HCT116 (cell line): Measurements from ENCODE around the gene UBE2E3. TPM values are rescaled to one million over a fixed set of nuclear protein-coding genes. Genes with fewer than 3 reads are reported as not detected.

Experiments
- ATAC-seq: fragments of 200-7000 bp; cut with Tn5 transposase; 2 replicates; pipeline ENCODE4 v1.9.1; 2020; ENCODE audit warnings: mild to moderate bottlenecking, moderate library complexity
- BruUV-seq: library from RNA; stranded (reverse); fragments of 400-500 nt; replicated peaks from 2 replicates; lab custom pipeline; 2021; lab: Mats Ljungman, UMichigan
- CTCF ChIA-PET: fragments of 300-600 bp; sonication (Branson Sonifier 250); formaldehyde crosslinking; loops from one replicate; lab custom pipeline; 2021; ENCODE audit warnings: antibody characterized with exemption; lab: Charles Lee
- POLR2A ChIA-PET: fragments of 300-600, 350-600 bp; sonication (Branson Sonifier 250); formaldehyde crosslinking; loops from one replicate; lab custom pipeline; 2021; ENCODE audit warnings: antibody characterized with exemption; lab: Charles Lee
- RAD21 ChIA-PET, 2 experiments: fragments of 300-600 bp; sonication (Branson Sonifier 250); formaldehyde crosslinking; loops; one replicate each; lab custom pipeline; 2023; ENCODE audit warnings: low total read pairs in 2 of 2; ENCODE audit not compliant: uncharacterized antibody in 2 of 2, unreplicated experiment in 2 of 2, low non-redundant PET in 1 of 2; lab: Charles Lee
- DNase-seq: peaks from one replicate; pipeline ENCODE4 v3.0.0-alpha.2; 2010; ENCODE audit warnings: low read depth, low spot score
- H2AFZ ChIP-seq: fragments of 200-600 bp; shearing (Covaris generic), sonication (generic); 2 replicates; pipeline ENCODE4 v1.6.1; 2017; ENCODE audit warnings: low read depth, mixed run types, mixed read lengths, antibody characterized with exemption, low read length; ENCODE audit not compliant: poor library complexity, severe bottlenecking
- H3K27ac ChIP-seq: 2 replicates; pipeline ENCODE4 v1.5.1; 2012; ENCODE audit warnings: low read depth, low read length
- H3K27me3 ChIP-seq: fragments of 200-600 bp; sonication (generic); 2 replicates; pipeline ENCODE4 v1.6.1; 2016; ENCODE audit warnings: mixed run types, low read length, mixed read lengths; ENCODE audit not compliant: insufficient read depth
- H3K36me3 ChIP-seq, 2 experiments: fragments of 200-500 bp in 1 of 2; fragments of 200-600 bp in 1 of 2; sonication (Bioruptor generic) in 1 of 2; sonication (generic) in 1 of 2; 2 replicates each; pipeline versions ENCODE4 v1.5.1 to v1.6.1; 2014 to 2016; ENCODE audit warnings: low read length in 2 of 2, inconsistent platforms in 1 of 2, mixed read lengths in 1 of 2, mixed run types in 1 of 2; ENCODE audit not compliant: insufficient read depth in 2 of 2, control insufficient read depth in 1 of 2
- H3K4me1 ChIP-seq, 2 experiments: fragments of 200-600 bp in 1 of 2; sonication (generic) in 1 of 2; 2 replicates each; pipeline versions ENCODE4 v1.5.1 to v1.6.1; 2012 to 2017; ENCODE audit warnings: low read length in 2 of 2, inconsistent platforms in 1 of 2, mild to moderate bottlenecking in 1 of 2, mixed read lengths in 1 of 2, mixed run types in 1 of 2, moderate library complexity in 1 of 2; ENCODE audit not compliant: insufficient read depth in 2 of 2, control insufficient read depth in 1 of 2
- H3K4me2 ChIP-seq: fragments of 200-600 bp; sonication (generic); 2 replicates; pipeline ENCODE4 v1.6.1; 2017; ENCODE audit warnings: mixed run types, low read length, mixed read lengths
- H3K4me3 ChIP-seq, 2 experiments: fragments of 200-600 bp in 1 of 2; sonication (generic) in 1 of 2; replicated peaks in 1 of 2; 2 replicates each; pipeline ENCODE4 v1.5.1; 2011 to 2016; ENCODE audit warnings: low read length in 2 of 2, control low read depth in 1 of 2, low read depth in 1 of 2, mild to moderate bottlenecking in 1 of 2, mixed read lengths in 1 of 2, mixed run types in 1 of 2
- H3K79me2 ChIP-seq: fragments of 200-600 bp; sonication (generic); 2 replicates; pipeline ENCODE4 v1.6.1; 2017; ENCODE audit warnings: mild to moderate bottlenecking, mixed run types, low read length, moderate library complexity, mixed read lengths; ENCODE audit not compliant: insufficient read depth
- H3K9ac ChIP-seq: fragments of 200-600 bp; sonication (generic); 2 replicates; pipeline ENCODE4 v1.6.1; 2016; ENCODE audit warnings: low read length, mixed read lengths
- H3K9me2 ChIP-seq: fragments of 200-600 bp; sonication (generic), shearing (Covaris generic); 2 replicates; pipeline ENCODE4 v1.6.1; 2017; ENCODE audit warnings: mixed run types, mild to moderate bottlenecking, moderate library complexity; ENCODE audit not compliant: insufficient read depth
- H3K9me3 ChIP-seq, 2 experiments: fragments of 200-500 bp in 1 of 2; fragments of 200-600 bp in 1 of 2; sonication (Bioruptor generic) in 1 of 2; sonication (generic) in 1 of 2; 2 replicates each; pipeline ENCODE4 v1.6.1; 2014 to 2017; ENCODE audit warnings: low read length in 2 of 2, mixed read lengths in 2 of 2, inconsistent platforms in 1 of 2, low read depth in 1 of 2, mild to moderate bottlenecking in 1 of 2, mixed run types in 1 of 2, moderate library complexity in 1 of 2; ENCODE audit not compliant: control insufficient read depth in 1 of 2, insufficient read depth in 1 of 2
- H4K20me1 ChIP-seq: fragments of 200-600 bp; sonication (generic), shearing (Covaris generic); 2 replicates; pipeline ENCODE4 v1.6.1; 2017; ENCODE audit warnings: mixed run types, mild to moderate bottlenecking, moderate library complexity; ENCODE audit not compliant: insufficient read depth
- ATF3 ChIP-seq: IDR thresholded peaks from 2 replicates; pipeline ENCODE4 v1.6.1; 2012
- CBX3 ChIP-seq: IDR thresholded peaks from 2 replicates; pipeline ENCODE4 v1.6.1; 2012; ENCODE audit warnings: low read depth
- CTCF ChIP-seq, 3 experiments: fragments of 200-600 bp in 1 of 3; sonication (generic) in 1 of 3; IDR thresholded peaks in 2 of 3; conservative IDR thresholded peaks in 1 of 3; 2 replicates each; pipeline ENCODE4 v1.5.1; 2012 to 2017; ENCODE audit warnings: low read depth in 2 of 3, low read length in 2 of 3, antibody characterized with exemption in 1 of 3, borderline replicate concordance in 1 of 3, control low read depth in 1 of 3, mild to moderate bottlenecking in 1 of 3, mixed read lengths in 1 of 3, mixed run types in 1 of 3, moderate library complexity in 1 of 3; ENCODE audit not compliant: insufficient read depth in 1 of 3
- EGR1 ChIP-seq: IDR thresholded peaks from 2 replicates; pipeline ENCODE4 v1.6.1; 2012; ENCODE audit warnings: low read depth
- FOSL1 ChIP-seq: IDR thresholded peaks from 2 replicates; pipeline ENCODE4 v1.6.1; 2012; ENCODE audit warnings: low read depth
- POLR2A ChIP-seq: IDR thresholded peaks from 2 replicates; pipeline ENCODE4 v1.7.0; 2011; ENCODE audit warnings: borderline replicate concordance; ENCODE audit not compliant: insufficient read depth, insufficient read length; ENCODE audit errors: extremely low read depth
- RAD21 ChIP-seq: IDR thresholded peaks from 2 replicates; pipeline ENCODE4 v1.6.1; 2012; ENCODE audit warnings: low read depth, mild to moderate bottlenecking
- SP1 ChIP-seq: IDR thresholded peaks from 2 replicates; pipeline ENCODE4 v1.6.1; 2012; ENCODE audit warnings: low read depth
- TCF7L2 ChIP-seq: IDR thresholded peaks from 2 replicates; pipeline ENCODE4 v1.7.0; 2011; ENCODE audit warnings: borderline replicate concordance, inconsistent platforms; ENCODE audit not compliant: insufficient read depth, insufficient read length; ENCODE audit errors: extremely low read depth
- YY1 ChIP-seq: IDR thresholded peaks from 2 replicates; pipeline ENCODE4 v1.6.1; 2011; ENCODE audit warnings: low read length, low read depth, moderate library complexity, mild to moderate bottlenecking; ENCODE audit not compliant: insufficient replicate concordance; ENCODE audit errors: extremely low read depth
- intact Hi-C: fragments of 100-400 bp; cut with micrococcal nuclease; formaldehyde crosslinking; loops from 2 replicates; pipeline ENCODE4 v1.10.0; 2022
- total RNA-seq: library from RNA; stranded (reverse); gene quantifications from one replicate; pipeline ENCODE4 v1.2.1, GENCODE V29; 2021; ENCODE audit not compliant: unreplicated experiment

Gene UBE2E3
- total RNA-seq, 1 experiment from 2014 or later = 64.2 TPM

- TF ChIP-seq YY1 (no peak), CBX3 (no peak), TCF7L2 (no peak), EGR1 (no peak), POLR2A (no peak), ATF3 (no peak)
Measured at GRCh38 chr2:181054843-181055242, 74.4 kb downstream of the UBE2E3 start (continued).

- no peaks in the 10 kb centered on the region for H3K9me3 ChIP-seq
- no peak overlapping the region for H3K27ac ChIP-seq
- no peak overlapping the region for H2AFZ ChIP-seq
- H3K4me1 ChIP-seq = no peaks in the 10 kb centered on the region
- no peak overlapping the region for H3K4me3 ChIP-seq
- no peak overlapping the region for H3K4me2 ChIP-seq
- DNase-seq (peak; percentile 47), ATAC-seq (peak; percentile 63; the same call in 1 of the 2 replicates)
- ChIA-PET CTCF (interaction anchor here (0.6 to 2.7 kb wide), 10 partner anchors 11 to 935 kb away, joined by 3 to 13 read pairs (median 4); no protein-coding TSS in a partner anchor), RAD21 (interaction anchor here in 1 of 2 experiments (0.7 to 1.4 kb wide), 3 partner anchors 538 to 933 kb away, joined by 3 to 5 read pairs (median 3); no protein-coding TSS in a partner anchor), POLR2A (no interaction called here)
- H3K36me3 ChIP-seq = no peaks in the 10 kb centered on the region; a peak in 1 of 4 replicates
- intact Hi-C loops = loop anchor here (1.0 to 10.0 kb wide), 6 partner anchors 78 to 933 kb away; partner anchors contain the start of gene UBE2E3
- no peaks in the 10 kb centered on the region for H4K20me1 ChIP-seq
- peaks cover 3% of the 10 kb centered on the region for H3K79me2 ChIP-seq
- H3K9ac ChIP-seq = no peak overlapping the region
- no peak for TF ChIP-seq SP1
- peak; percentile 62 to 89 (median 64); a peak in 5 of 6 replicates for TF ChIP-seq CTCF (IDR thresholded peaks at IDR 0.05 in 2 of 3, conservative IDR thresholded peaks at IDR 0.05 in 1 of 3; ENCODE audit: borderline replicate concordance in 1 of 3, insufficient read depth in 1 of 3, low read depth in 2 of 3, low read length in 2 of 3)
- TF ChIP-seq FOSL1 = no peak
- peak; percentile 86 for TF ChIP-seq RAD21
- BruUV-seq = no TSS peak
- H3K9me2 ChIP-seq = no peaks in the 10 kb centered on the region
- no peaks in the 10 kb centered on the region for H3K27me3 ChIP-seq
Measured at GRCh38 chr2:181058378-181059269, 78.2 kb downstream of the UBE2E3 start.
